ENCODE results near the gene UQCC5. TPM values are rescaled to one million over a fixed set of nuclear protein-coding genes. Genes with fewer than 3 reads are reported as not detected.

Gene UQCC5
- polyA plus RNA-seq, 10 donors: 7.1 to 18.7 (median 12.6) TPM

DNA sequence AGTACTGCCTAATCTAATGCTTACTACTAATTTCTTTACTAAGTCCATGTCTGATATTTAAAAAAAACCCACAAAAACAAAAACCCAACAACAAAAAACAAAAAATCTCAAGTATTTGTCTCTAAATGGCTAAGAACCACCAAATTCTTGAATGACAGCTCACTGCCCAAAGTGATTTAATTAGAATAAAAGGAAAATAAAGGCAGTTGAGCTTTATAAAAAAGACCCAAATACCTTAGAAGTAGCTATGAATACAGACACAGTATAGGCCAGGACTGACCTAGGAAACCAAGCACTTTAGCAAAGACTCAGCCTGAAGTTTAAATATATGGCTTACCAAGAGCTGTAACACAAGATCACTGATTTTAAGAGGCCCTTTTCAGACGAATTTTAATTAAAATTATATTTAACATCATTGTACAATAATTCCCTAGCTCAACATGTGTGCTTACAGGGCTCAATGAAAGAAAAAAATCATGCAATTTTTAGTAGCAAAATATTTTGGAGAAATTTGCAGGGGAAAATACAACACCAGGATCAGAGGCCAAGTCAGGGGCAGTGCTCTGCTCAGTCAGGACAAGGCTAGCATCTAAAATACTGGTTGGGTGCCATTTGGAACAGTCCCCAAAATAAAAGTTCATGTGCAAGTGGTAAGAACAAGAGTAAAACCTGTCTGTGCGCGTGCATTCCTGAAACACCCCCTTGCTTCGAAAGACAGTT lies 24.8 kb downstream of the UQCC5 start:
- no peak for DNase-seq

- no peak for DNase-seq
These were observed 27.6 kb downstream of the UQCC5 start for GRCh38 chr3:52563984-52564383.

GRCh38 chr3:52568069-52568468 lies 31.7 kb downstream of the UQCC5 start:
- no peak for DNase-seq

GRCh38 chr3:52570076-52570475 lies 33.7 kb downstream of the UQCC5 start:
- DNase-seq: no peak

DNA sequence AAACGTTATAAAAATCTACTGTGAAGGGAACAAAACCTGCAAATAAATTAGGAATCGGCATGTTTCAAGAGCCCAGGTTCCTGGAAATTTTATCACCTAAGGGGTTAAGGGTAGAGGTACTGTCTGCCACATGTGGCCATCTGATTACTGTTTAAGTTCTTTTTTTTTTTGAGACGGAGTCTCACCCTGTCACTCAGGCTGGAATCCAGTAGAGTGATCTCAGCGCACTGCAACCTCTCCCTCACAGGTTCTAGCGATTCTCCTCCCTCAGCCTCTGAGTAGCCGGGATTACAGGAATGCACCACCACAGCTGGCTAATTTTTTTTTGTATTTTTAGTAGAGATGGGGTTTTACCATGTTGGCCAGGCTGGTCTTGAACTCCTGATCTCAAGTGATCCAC lies 35.8 kb downstream of the UQCC5 start:
- no peak for DNase-seq

- no peak for DNase-seq
These were observed 37.9 kb downstream of the UQCC5 start for GRCh38 chr3:52574056-52574965.

Other genes with a start within 250 kb of the UQCC5 start
- 1 to 10 TPM; 2.5 to 8.1 (median 3.5) TPM for gene GLYCTK, start 248.8 kb upstream of the UQCC5 start, polyA plus RNA-seq (ENCODE audit: insufficient read length in 10 of 10)
- gene DNAH1, start 220.3 kb upstream of the UQCC5 start, polyA plus RNA-seq (ENCODE audit: insufficient read length in 10 of 10): 1 to 10 TPM; 2.4 to 8.4 (median 4.5) TPM
- gene BAP1, start 126.6 kb upstream of the UQCC5 start, polyA plus RNA-seq (ENCODE audit: insufficient read length in 10 of 10): 10 to 100 TPM; 39.1 to 58.9 (median 50.4) TPM
- gene PHF7, start 125.9 kb upstream of the UQCC5 start, polyA plus RNA-seq (ENCODE audit: insufficient read length in 10 of 10): 10 to 100 TPM in 2 of 10 donors, 1 to 10 TPM in 8; 6.5 to 13.1 (median 8.7) TPM
- gene SEMA3G, start 91.5 kb upstream of the UQCC5 start, polyA plus RNA-seq (ENCODE audit: insufficient read length in 10 of 10): 10 to 100 TPM; 10.2 to 15.6 (median 13.3) TPM
- gene TNNC1, start 82.6 kb upstream of the UQCC5 start, polyA plus RNA-seq (ENCODE audit: insufficient read length in 10 of 10): 1,000 to 10,000 TPM in 1 of 10 donors, 100 to 1,000 TPM in 9; 325 to 1,057 (median 613) TPM
- 10 to 100 TPM; 54.2 to 96.6 (median 64.4) TPM for gene NISCH, start 81.0 kb upstream of the UQCC5 start, polyA plus RNA-seq (ENCODE audit: insufficient read length in 10 of 10)
- gene STAB1, start 41.3 kb upstream of the UQCC5 start, polyA plus RNA-seq (ENCODE audit: insufficient read length in 10 of 10): 10 to 100 TPM; 29.3 to 65.0 (median 46.0) TPM
- 100 to 1,000 TPM in 2 of 10 donors, 10 to 100 TPM in 8; 68.1 to 146 (median 93.2) TPM for gene NT5DC2, start 2.7 kb upstream of the UQCC5 start, polyA plus RNA-seq (ENCODE audit: insufficient read length in 10 of 10)
- 10 to 100 TPM; 38.1 to 62.2 (median 46.3) TPM for gene PBRM1, start 149.3 kb downstream of the UQCC5 start, polyA plus RNA-seq (ENCODE audit: insufficient read length in 10 of 10)
- 100 to 1,000 TPM in 1 of 10 donors, 10 to 100 TPM in 9; 79.4 to 101 (median 86.5) TPM for gene GNL3, start 149.4 kb downstream of the UQCC5 start, polyA plus RNA-seq (ENCODE audit: insufficient read length in 10 of 10)
- 100 to 1,000 TPM in 1 of 10 donors, 10 to 100 TPM in 9; 72.0 to 105 (median 84.0) TPM for gene GLT8D1, start 169.2 kb downstream of the UQCC5 start, polyA plus RNA-seq (ENCODE audit: insufficient read length in 10 of 10)
- 100 to 1,000 TPM in 1 of 10 donors, 10 to 100 TPM in 9; 76.8 to 100 (median 87.9) TPM for gene SPCS1, start 169.5 kb downstream of the UQCC5 start, polyA plus RNA-seq (ENCODE audit: insufficient read length in 10 of 10)
- gene NEK4, start 234.3 kb downstream of the UQCC5 start, polyA plus RNA-seq (ENCODE audit: insufficient read length in 10 of 10): 10 to 100 TPM in 8 of 10 donors, 1 to 10 TPM in 2; 8.6 to 13.6 (median 11.0) TPM
- gene ITIH1, start 241.0 kb downstream of the UQCC5 start, polyA plus RNA-seq (ENCODE audit: insufficient read length in 10 of 10): under 1 TPM in 3 of 10 donors, not detected in 7; 0.19 to 0.92 (median 0.33) TPM